GM18951 (cell line): ENCODE data around the gene CRYBG1.

Source experiments
- POLR2A ChIP-seq: IDR thresholded peaks from 4 replicates; pipeline ENCODE4 v1.6.1; 2011; ENCODE audit warnings: mild to moderate bottlenecking; ENCODE audit not compliant: insufficient read length, insufficient read depth; ENCODE audit errors: extremely low read depth
- in situ Hi-C: fragments of 300-500 bp; cut with MboI; formaldehyde crosslinking; loops from one replicate; pipeline ENCODE4 v1.12.0; 2022; ENCODE audit warnings: low sequenced_read_pairs, mixed read lengths, inconsistent platforms; ENCODE audit not compliant: unreplicated experiment

CRYBG1 gene

GRCh38 chr6:106561686-106562405 is 201.3 kb downstream of the CRYBG1 start:
- in situ Hi-C loops, result loop anchor here (10.0 kb wide), 1 partner anchor 217 kb away; no protein-coding TSS in a partner anchor
- no peak for TF ChIP-seq POLR2A

DNA sequence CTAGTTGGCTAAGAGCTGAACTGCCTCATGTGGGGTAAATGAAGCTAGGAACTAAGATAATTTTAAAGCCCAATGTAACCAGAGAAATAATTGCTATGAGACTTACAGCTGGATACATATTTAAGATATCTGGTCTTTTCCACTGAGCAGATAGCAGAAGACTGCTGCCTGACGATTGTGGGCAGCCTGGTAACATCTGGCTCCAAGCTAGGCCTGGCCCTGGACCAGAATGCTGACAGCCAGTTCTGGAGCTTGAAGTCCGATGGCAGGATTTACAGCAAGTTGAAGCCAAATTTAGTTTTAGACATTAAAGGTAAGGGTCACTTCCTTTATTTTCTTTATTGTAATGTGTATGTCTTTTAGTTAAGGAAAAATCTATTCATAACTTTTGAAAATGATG is 203.1 kb downstream of the CRYBG1 start:
- TF ChIP-seq POLR2A, result no peak
- in situ Hi-C loops, result loop anchor here (10.0 kb wide), 1 partner anchor 219 kb away; no protein-coding TSS in a partner anchor

DNA sequence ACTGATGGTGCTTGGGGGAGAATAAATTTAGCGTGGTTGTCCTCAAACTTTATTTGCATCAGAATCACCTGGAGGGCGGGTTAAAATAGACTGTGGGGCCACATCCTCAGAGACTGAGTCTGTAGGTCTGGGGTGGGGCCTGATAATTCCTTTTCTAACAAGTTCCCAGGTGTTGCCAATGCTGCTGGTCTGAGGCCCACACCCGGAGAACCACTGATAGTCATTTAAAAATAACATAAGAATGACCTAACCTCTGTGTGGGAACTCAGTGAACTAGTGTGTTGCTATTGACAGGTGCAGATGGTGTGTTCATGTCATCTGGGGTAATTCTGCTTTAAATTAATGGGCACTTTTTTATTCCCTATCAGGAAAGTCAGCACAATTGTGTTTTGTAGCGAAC is 204.0 kb downstream of the CRYBG1 start:
- in situ Hi-C loops, result loop anchor here (10.0 kb wide), 1 partner anchor 220 kb away; no protein-coding TSS in a partner anchor
- TF ChIP-seq POLR2A, result no peak

- in situ Hi-C loops, result loop anchor here (5.0 to 10.0 kb wide), 2 partner anchors 121 to 224 kb away; no protein-coding TSS in a partner anchor
- no peak for TF ChIP-seq POLR2A
These were observed 208.0 kb downstream of the CRYBG1 start for GRCh38 chr6:106568530-106568929.

DNA sequence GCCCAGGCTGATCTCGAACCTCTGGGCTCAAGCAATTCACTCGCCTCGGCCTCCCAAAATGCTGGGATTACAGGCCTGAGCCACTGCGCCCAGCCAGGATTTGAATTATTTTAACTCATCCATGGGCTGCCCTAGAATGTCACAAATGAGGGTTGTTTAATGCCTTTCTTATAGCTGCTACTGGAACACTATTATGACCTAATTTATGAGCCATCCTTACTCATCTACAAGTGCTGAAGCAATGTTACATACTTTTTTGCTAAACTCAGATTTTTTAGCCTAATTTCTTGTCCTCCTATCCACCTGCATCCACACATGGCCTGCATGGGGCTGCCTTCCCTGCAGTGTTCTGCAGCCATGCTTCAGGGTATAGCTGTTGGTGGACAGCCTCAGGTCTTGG is 208.9 kb downstream of the CRYBG1 start:
- TF ChIP-seq POLR2A, result no peak
- in situ Hi-C loops, result loop anchor here (5.0 to 10.0 kb wide), 2 partner anchors 122 to 225 kb away; no protein-coding TSS in a partner anchor

GRCh38 chr6:106572436-106572835 is 211.9 kb downstream of the CRYBG1 start:
- in situ Hi-C loops, result no loop called here

GRCh38 chr6:106572875-106573585 is 212.5 kb downstream of the CRYBG1 start:
- TF ChIP-seq POLR2A, result no peak
- in situ Hi-C loops, result no loop called here

More at GRCh38 chr6:106572436-106572835, 211.9 kb downstream of the CRYBG1 start:
- no peak for TF ChIP-seq POLR2A

GRCh38 chr6:106574741-106575458 is 214.4 kb downstream of the CRYBG1 start:
- TF ChIP-seq POLR2A, result no peak
- in situ Hi-C loops, result loop anchor here (25.0 kb wide), 1 partner anchor 412 kb away; no protein-coding TSS in a partner anchor

GRCh38 chr6:106579281-106579680 is 218.8 kb downstream of the CRYBG1 start:
- no peak for TF ChIP-seq POLR2A
- in situ Hi-C loops, result loop anchor here (25.0 kb wide), 1 partner anchor 408 kb away; no protein-coding TSS in a partner anchor

DNA sequence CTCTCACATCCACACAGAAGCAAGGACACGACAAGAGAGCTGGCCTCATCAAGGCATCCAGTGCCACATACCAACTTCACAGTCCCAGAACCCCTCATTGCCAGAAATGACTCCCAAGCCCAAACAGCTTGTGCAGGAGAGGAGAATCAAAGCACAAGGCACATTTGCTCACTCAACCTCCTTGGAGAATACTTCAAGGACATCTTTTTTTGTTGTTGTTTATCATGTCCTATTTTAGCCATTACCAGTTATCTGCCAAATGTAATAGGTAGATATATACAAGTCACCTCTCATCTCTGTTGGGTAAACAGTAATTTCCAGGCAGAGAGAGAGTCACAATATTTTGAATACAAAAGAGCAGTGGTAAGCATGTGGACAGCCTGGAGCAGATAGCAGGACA is 221.0 kb downstream of the CRYBG1 start:
- in situ Hi-C loops, result loop anchor here (25.0 kb wide), 1 partner anchor 406 kb away; no protein-coding TSS in a partner anchor
- no peak for TF ChIP-seq POLR2A

DNA sequence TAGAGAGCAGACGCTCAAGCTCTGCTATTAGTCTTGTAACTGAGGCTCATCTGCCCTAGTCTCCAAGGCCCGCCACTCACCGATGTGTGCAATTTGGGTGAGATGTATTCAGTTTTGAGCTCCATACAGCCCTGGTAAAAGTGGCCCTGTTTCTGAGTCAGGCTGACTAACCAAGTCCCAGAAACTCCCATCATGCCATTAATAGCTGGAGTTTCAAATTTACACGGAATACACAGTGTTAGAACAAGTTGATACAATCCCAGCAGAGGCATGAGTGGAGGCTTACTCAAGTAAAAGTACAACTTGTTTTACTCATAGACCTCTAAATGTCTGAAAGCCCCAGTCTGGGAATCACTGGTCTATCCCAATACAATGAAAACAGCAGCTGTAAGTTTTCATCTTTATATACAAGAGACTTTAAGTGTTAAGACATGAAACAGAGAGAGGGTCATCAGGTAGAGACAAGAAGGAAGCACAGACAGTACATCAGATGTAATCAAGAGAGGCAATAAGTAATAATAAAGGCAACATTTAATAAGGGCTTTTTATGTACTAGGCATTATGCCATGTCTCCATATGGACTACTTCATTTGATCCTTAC is 226.4 kb downstream of the CRYBG1 start:
- in situ Hi-C loops, result loop anchor here (25.0 kb wide), 1 partner anchor 400 kb away; no protein-coding TSS in a partner anchor
- TF ChIP-seq POLR2A, result no peak

DNA sequence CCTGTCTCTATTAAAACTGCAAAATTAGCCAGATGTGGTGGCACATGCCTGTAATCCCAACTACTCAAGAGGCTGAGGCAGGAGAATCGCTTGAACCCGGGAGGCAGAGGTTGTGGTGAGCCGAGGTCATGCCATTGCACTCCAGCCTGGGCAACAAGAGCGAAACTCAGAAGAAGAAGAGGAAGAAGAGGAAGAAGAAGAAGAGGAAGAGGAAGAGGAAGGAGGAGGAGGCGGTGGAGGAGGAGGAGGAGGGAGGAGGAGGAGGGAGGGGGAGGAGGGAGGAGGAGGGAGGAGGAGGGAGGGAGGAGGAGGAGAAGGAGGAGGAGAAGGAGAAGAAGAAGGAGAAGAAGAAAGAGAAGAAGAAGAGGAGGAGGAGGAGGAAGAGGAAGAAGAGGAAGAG is 228.4 kb downstream of the CRYBG1 start:
- in situ Hi-C loops, result loop anchor here (25.0 kb wide), 1 partner anchor 398 kb away; no protein-coding TSS in a partner anchor

DNA sequence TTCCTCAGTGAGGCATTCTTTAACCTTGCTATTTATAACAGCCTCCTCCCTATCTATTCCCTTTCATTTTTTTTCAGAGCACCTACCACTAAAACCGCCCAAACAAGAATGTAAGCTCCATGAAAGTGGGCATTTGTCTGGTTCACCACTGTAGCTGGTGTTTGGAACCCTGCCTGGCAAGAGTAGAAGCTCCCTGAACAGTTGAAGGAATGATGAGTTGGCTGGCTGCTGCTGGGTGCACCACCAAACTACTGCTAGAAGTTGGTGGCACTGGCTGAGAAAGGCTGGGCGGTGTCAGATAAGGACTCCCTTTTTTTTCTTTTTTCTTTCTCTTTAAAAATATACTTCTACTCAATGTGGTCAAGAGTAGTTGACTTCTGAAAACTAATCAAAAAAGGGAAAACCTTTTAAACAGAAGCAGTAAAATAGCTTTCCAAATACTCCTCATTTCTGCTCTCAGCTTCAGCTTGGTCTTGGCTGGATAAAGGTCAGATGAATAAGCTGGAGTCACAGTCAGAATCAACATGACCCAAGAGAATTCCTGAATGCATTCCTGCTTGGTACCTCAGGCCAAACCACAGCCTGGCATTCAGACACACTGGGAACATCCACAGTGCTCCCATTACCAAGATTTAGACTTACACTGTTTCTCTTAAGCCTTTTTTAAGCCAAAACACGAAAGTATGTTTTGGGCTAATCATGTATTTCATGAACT is 230.8 kb downstream of the CRYBG1 start:
- in situ Hi-C loops, result loop anchor here (25.0 kb wide), 1 partner anchor 396 kb away; no protein-coding TSS in a partner anchor
- TF ChIP-seq POLR2A, result no peak
